ENCODE measurements around the gene RABGAP1L.
"Not testable (repeated sequence)": the region's sequence is repeated elsewhere in the genome, so short reads cannot be mapped to it uniquely, and the experiment has no call there.

The RABGAP1L gene

GRCh38 chr1:174569240-174569639, 409.9 kb downstream of the RABGAP1L start:
- DNase-seq: no peak
- in situ Hi-C loops (cut with HindIII; ENCODE audit: low pct_ligation_motif_present, low pct_unique_long_range_greater_than_20kb, low sequenced_read_pairs): no loop called here

- DNase-seq: no peak
- in situ Hi-C loops (cut with HindIII; ENCODE audit: low pct_ligation_motif_present, low pct_unique_long_range_greater_than_20kb, low sequenced_read_pairs): no loop called here
Measured at GRCh38 chr1:174572771-174573170, 413.5 kb downstream of the RABGAP1L start.

- DNase-seq; in situ Hi-C loops (cut with HindIII; ENCODE audit: low pct_ligation_motif_present, low pct_unique_long_range_greater_than_20kb, low sequenced_read_pairs): not testable (repeated sequence)
Measured at GRCh38 chr1:174576120-174576519, 416.8 kb downstream of the RABGAP1L start.

GRCh38 chr1:174577681-174578080, 418.4 kb downstream of the RABGAP1L start:
- no peak for DNase-seq
- in situ Hi-C loops (cut with HindIII; ENCODE audit: low pct_ligation_motif_present, low pct_unique_long_range_greater_than_20kb, low sequenced_read_pairs): no loop called here

GRCh38 chr1:174580801-174581200, 421.5 kb downstream of the RABGAP1L start:
- in situ Hi-C loops (cut with HindIII; ENCODE audit: low pct_ligation_motif_present, low pct_unique_long_range_greater_than_20kb, low sequenced_read_pairs): no loop called here

GRCh38 chr1:174583316-174583715, 424.0 kb downstream of the RABGAP1L start:
- no peak for DNase-seq
- in situ Hi-C loops (cut with HindIII; ENCODE audit: low pct_ligation_motif_present, low pct_unique_long_range_greater_than_20kb, low sequenced_read_pairs): no loop called here

More at GRCh38 chr1:174580801-174581200, 421.5 kb downstream of the RABGAP1L start:
- DNase-seq: no peak

GRCh38 chr1:174584071-174584470, 424.8 kb downstream of the RABGAP1L start:
- DNase-seq: no peak
- in situ Hi-C loops (cut with HindIII; ENCODE audit: low pct_ligation_motif_present, low pct_unique_long_range_greater_than_20kb, low sequenced_read_pairs): no loop called here

GRCh38 chr1:174588618-174589017, 429.3 kb downstream of the RABGAP1L start:
- in situ Hi-C loops (cut with HindIII; ENCODE audit: low pct_ligation_motif_present, low pct_unique_long_range_greater_than_20kb, low sequenced_read_pairs); DNase-seq: not testable (repeated sequence)

- in situ Hi-C loops (cut with HindIII; ENCODE audit: low pct_ligation_motif_present, low pct_unique_long_range_greater_than_20kb, low sequenced_read_pairs): no loop called here
- DNase-seq: no peak
Measured at GRCh38 chr1:174605198-174605597, 445.9 kb downstream of the RABGAP1L start.

- DNase-seq: no peak
- in situ Hi-C loops (cut with HindIII; ENCODE audit: low pct_ligation_motif_present, low pct_unique_long_range_greater_than_20kb, low sequenced_read_pairs): no loop called here
Measured at GRCh38 chr1:174606471-174606870, 447.2 kb downstream of the RABGAP1L start.

GRCh38 chr1:174617905-174618304, 458.6 kb downstream of the RABGAP1L start:
- in situ Hi-C loops (cut with HindIII; ENCODE audit: low pct_ligation_motif_present, low pct_unique_long_range_greater_than_20kb, low sequenced_read_pairs); DNase-seq: not testable (repeated sequence)

GRCh38 chr1:174623324-174624035, 464.2 kb downstream of the RABGAP1L start:
- no peak for DNase-seq
- in situ Hi-C loops (cut with HindIII; ENCODE audit: low pct_ligation_motif_present, low pct_unique_long_range_greater_than_20kb, low sequenced_read_pairs): no loop called here

GRCh38 chr1:174626031-174627025, 467.0 kb downstream of the RABGAP1L start:
- in situ Hi-C loops (cut with HindIII; ENCODE audit: low pct_ligation_motif_present, low pct_unique_long_range_greater_than_20kb, low sequenced_read_pairs): no loop called here

GRCh38 chr1:174637487-174637886, 478.2 kb downstream of the RABGAP1L start:
- in situ Hi-C loops (cut with HindIII; ENCODE audit: low pct_ligation_motif_present, low pct_unique_long_range_greater_than_20kb, low sequenced_read_pairs): no loop called here
- no peak for DNase-seq

More at GRCh38 chr1:174626031-174627025, 467.0 kb downstream of the RABGAP1L start:
- no peak for DNase-seq

GRCh38 chr1:174639461-174639860, 480.1 kb downstream of the RABGAP1L start:
- no peak for DNase-seq
- in situ Hi-C loops (cut with HindIII; ENCODE audit: low pct_ligation_motif_present, low pct_unique_long_range_greater_than_20kb, low sequenced_read_pairs): no loop called here

GRCh38 chr1:174640783-174641182, 481.5 kb downstream of the RABGAP1L start:
- DNase-seq: no peak
- in situ Hi-C loops (cut with HindIII; ENCODE audit: low pct_ligation_motif_present, low pct_unique_long_range_greater_than_20kb, low sequenced_read_pairs): no loop called here

GRCh38 chr1:174642393-174642792, 483.1 kb downstream of the RABGAP1L start:
- in situ Hi-C loops (cut with HindIII; ENCODE audit: low pct_ligation_motif_present, low pct_unique_long_range_greater_than_20kb, low sequenced_read_pairs): no loop called here
- no peak for DNase-seq

- no peak for DNase-seq
- in situ Hi-C loops (cut with HindIII; ENCODE audit: low pct_ligation_motif_present, low pct_unique_long_range_greater_than_20kb, low sequenced_read_pairs): no loop called here
Measured at GRCh38 chr1:174643206-174643605, 483.9 kb downstream of the RABGAP1L start.

- DNase-seq; in situ Hi-C loops (cut with HindIII; ENCODE audit: low pct_ligation_motif_present, low pct_unique_long_range_greater_than_20kb, low sequenced_read_pairs): not testable (repeated sequence)
Measured at GRCh38 chr1:174649572-174649971, 490.3 kb downstream of the RABGAP1L start.
